Endothelial cell (in vitro differentiated cells): Measurements from ENCODE around the gene WDR18. TPM values are rescaled to one million over a fixed set of nuclear protein-coding genes. Genes with fewer than 3 reads are reported as not detected.
A peak's percentile ranks its signal among the peaks of the same experiment; 100 is the strongest.

Source experiments
- DNase-seq: peaks from one replicate; pipeline ENCODE4 v3.0.0; 2021; ENCODE audit warnings: low spot score
- H3K27ac Mint-ChIP-seq: one replicate; pipeline ENCODE4 v1.8.0; 2021; ENCODE audit warnings: mixed read lengths, inconsistent platforms; ENCODE audit not compliant: unreplicated experiment
- H3K27me3 Mint-ChIP-seq: one replicate; pipeline ENCODE4 v1.8.0; 2021; ENCODE audit warnings: mild to moderate bottlenecking, moderate library complexity, mixed read lengths, inconsistent platforms; ENCODE audit not compliant: unreplicated experiment
- H3K36me3 Mint-ChIP-seq: one replicate; pipeline ENCODE4 v1.8.0; 2021; ENCODE audit warnings: mild to moderate bottlenecking, low read depth, mixed read lengths, inconsistent platforms; ENCODE audit not compliant: unreplicated experiment
- H3K4me1 Mint-ChIP-seq: one replicate; pipeline ENCODE4 v1.8.0; 2021; ENCODE audit warnings: mild to moderate bottlenecking, mixed read lengths, inconsistent platforms; ENCODE audit not compliant: unreplicated experiment
- H3K4me3 Mint-ChIP-seq: one replicate; pipeline ENCODE4 v1.8.0; 2021; ENCODE audit warnings: mild to moderate bottlenecking, mixed read lengths, inconsistent platforms; ENCODE audit not compliant: unreplicated experiment
- H3K9me3 Mint-ChIP-seq: one replicate; pipeline ENCODE4 v1.8.0; 2021; ENCODE audit warnings: mixed read lengths, inconsistent platforms; ENCODE audit not compliant: unreplicated experiment
- CTCF ChIP-seq: fragments of 200-600 bp; sonication (generic); IDR thresholded peaks from one replicate; pipeline ENCODE4 v1.5.0; 2021; ENCODE audit warnings: antibody characterized with exemption; ENCODE audit not compliant: unreplicated experiment
- total RNA-seq: library from RNA; stranded (reverse); fragmentation: NEBNext Ultra II Directional; extraction: Animal tissue kit (Norgen Biotek cat#: 25700); gene quantifications from one replicate; pipeline ENCODE4 v1.2.1, GENCODE V29; 2021; ENCODE audit not compliant: unreplicated experiment

The WDR18 gene
- total RNA-seq, 1 donor from 2014 or later, result 53.1 TPM

- no peak for DNase-seq
- H3K27me3 Mint-ChIP-seq, result peaks cover 6% of the 10 kb centered on the region
- H3K27ac Mint-ChIP-seq, result no peak overlapping the region
- H3K4me3 Mint-ChIP-seq, result no peak overlapping the region
- no peak for TF ChIP-seq CTCF
- H3K4me1 Mint-ChIP-seq, result no peaks in the 10 kb centered on the region
- peaks cover 4% of the 10 kb centered on the region for H3K36me3 Mint-ChIP-seq
- no peaks in the 10 kb centered on the region for H3K9me3 Mint-ChIP-seq
Observed at GRCh38 chr19:1004204-1004802, 20.2 kb downstream of the WDR18 start.

GRCh38 chr19:1004803-1005664 is 20.9 kb downstream of the WDR18 start:
- H3K4me3 Mint-ChIP-seq, result peak overlapping the region; percentile 42

GRCh38 chr19:1006711-1007398 is 22.7 kb downstream of the WDR18 start:
- peaks cover 4% of the 10 kb centered on the region for H3K27me3 Mint-ChIP-seq
- no peak for TF ChIP-seq CTCF
- H3K27ac Mint-ChIP-seq, result no peak overlapping the region
- no peak overlapping the region for H3K4me3 Mint-ChIP-seq
- H3K36me3 Mint-ChIP-seq, result peaks cover 4% of the 10 kb centered on the region
- no peak for DNase-seq
- no peaks in the 10 kb centered on the region for H3K9me3 Mint-ChIP-seq
- H3K4me1 Mint-ChIP-seq, result no peaks in the 10 kb centered on the region

More at GRCh38 chr19:1004803-1005664, 20.9 kb downstream of the WDR18 start:
- H3K4me1 Mint-ChIP-seq, result no peaks in the 10 kb centered on the region
- no peaks in the 10 kb centered on the region for H3K9me3 Mint-ChIP-seq
- H3K27me3 Mint-ChIP-seq, result peaks cover 4% of the 10 kb centered on the region
- TF ChIP-seq CTCF, result no peak
- no peak for DNase-seq
- H3K27ac Mint-ChIP-seq, result no peak overlapping the region
- H3K36me3 Mint-ChIP-seq, result peaks cover 4% of the 10 kb centered on the region

- Mint-ChIP-seq H3K4me3 (no peak overlapping the region), H3K36me3 (peaks cover 2% of the 10 kb centered on the region), H3K9me3 (no peaks in the 10 kb centered on the region), H3K4me1 (no peaks in the 10 kb centered on the region), H3K27me3 (peaks cover 3% of the 10 kb centered on the region), H3K27ac (no peak overlapping the region)
- no peak for TF ChIP-seq CTCF
- DNase-seq, result no peak
Observed at GRCh38 chr19:1007399-1008251, 23.5 kb downstream of the WDR18 start.
